Loucy (cell line): ENCODE results near the gene ARL3.
A peak's percentile ranks its signal among the peaks of the same experiment; 100 is the strongest.

ENCODE experiments used
- H2AFZ ChIP-seq: fragments of 200-600 bp; sonication (generic); 2 replicates; pipeline ENCODE4 v1.6.0; 2016; ENCODE audit warnings: antibody characterized with exemption, mild to moderate bottlenecking, low read length, moderate library complexity
- H3F3A ChIP-seq: fragments of 200-600 bp; 2 replicates; pipeline ENCODE4 v1.6.0; 2016; ENCODE audit warnings: antibody characterized with exemption, low read depth, mild to moderate bottlenecking
- H3K27me3 ChIP-seq: fragments of 200-600 bp; sonication (generic); 2 replicates; pipeline ENCODE4 v1.6.1; 2014; ENCODE audit warnings: low read length, mild to moderate bottlenecking; ENCODE audit not compliant: insufficient read depth, poor library complexity, severe bottlenecking
- H3K36me3 ChIP-seq: fragments of 200-600 bp; sonication (generic); 2 replicates; pipeline ENCODE4 v1.6.1; 2016; ENCODE audit warnings: low read length; ENCODE audit not compliant: insufficient read depth
- H3K4me1 ChIP-seq: fragments of 200-600 bp; sonication (generic); 2 replicates; pipeline ENCODE4 v1.5.1; 2014; ENCODE audit warnings: low read length, mild to moderate bottlenecking; ENCODE audit not compliant: insufficient read depth, poor library complexity, severe bottlenecking
- H3K4me2 ChIP-seq: fragments of 200-600 bp; sonication (generic); 2 replicates; pipeline ENCODE4 v1.6.0; 2014; ENCODE audit warnings: antibody characterized with exemption, low read length, low read depth, mild to moderate bottlenecking; ENCODE audit not compliant: poor library complexity, severe bottlenecking
- H3K4me3 ChIP-seq: fragments of 200-600 bp; sonication (generic); 2 replicates; pipeline ENCODE4 v1.5.1; 2014; ENCODE audit warnings: low read length, mild to moderate bottlenecking, mixed read lengths; ENCODE audit not compliant: poor library complexity, severe bottlenecking
- H3K79me2 ChIP-seq: fragments of 200-600 bp; sonication (generic); 2 replicates; pipeline ENCODE4 v1.6.1; 2014; ENCODE audit warnings: low read length; ENCODE audit not compliant: insufficient read depth
- H3K9ac ChIP-seq: fragments of 200-600 bp; sonication (generic); 2 replicates; pipeline ENCODE4 v1.6.0; 2014; ENCODE audit warnings: mild to moderate bottlenecking, low read depth, low read length, moderate library complexity; ENCODE audit not compliant: poor library complexity, severe bottlenecking
- H3K9me2 ChIP-seq: fragments of 200-600 bp; sonication (generic); replicated peaks from 2 replicates; pipeline ENCODE4 v1.6.1; 2016; ENCODE audit warnings: low read depth, low read length, mixed read lengths
- H3K9me3 ChIP-seq: fragments of 200-600 bp; sonication (generic); 2 replicates; pipeline ENCODE4 v1.6.1; 2014; ENCODE audit warnings: mild to moderate bottlenecking, antibody characterized with exemption, low read length, low read depth; ENCODE audit not compliant: insufficient read depth
- H4K20me1 ChIP-seq: fragments of 200-600 bp; sonication (generic); 2 replicates; pipeline ENCODE4 v1.6.0; 2014; ENCODE audit warnings: antibody characterized with exemption, low read length, mild to moderate bottlenecking; ENCODE audit not compliant: insufficient read depth, poor library complexity, severe bottlenecking
- EZH2phosphoT487 ChIP-seq: fragments of 200-600 bp; IDR thresholded peaks from 2 replicates; pipeline ENCODE4 v1.6.1; 2018; ENCODE audit warnings: antibody characterized with exemption, mild to moderate bottlenecking, moderate library complexity, borderline replicate concordance
- TF ChIP-seq, protein P1 (sequence below): fragments of 200-600 bp; sonication (generic); conservative IDR thresholded peaks from 2 replicates; pipeline ENCODE4 v1.5.1; 2014; ENCODE audit warnings: mild to moderate bottlenecking, antibody characterized with exemption, low read length

ARL3 gene

DNA sequence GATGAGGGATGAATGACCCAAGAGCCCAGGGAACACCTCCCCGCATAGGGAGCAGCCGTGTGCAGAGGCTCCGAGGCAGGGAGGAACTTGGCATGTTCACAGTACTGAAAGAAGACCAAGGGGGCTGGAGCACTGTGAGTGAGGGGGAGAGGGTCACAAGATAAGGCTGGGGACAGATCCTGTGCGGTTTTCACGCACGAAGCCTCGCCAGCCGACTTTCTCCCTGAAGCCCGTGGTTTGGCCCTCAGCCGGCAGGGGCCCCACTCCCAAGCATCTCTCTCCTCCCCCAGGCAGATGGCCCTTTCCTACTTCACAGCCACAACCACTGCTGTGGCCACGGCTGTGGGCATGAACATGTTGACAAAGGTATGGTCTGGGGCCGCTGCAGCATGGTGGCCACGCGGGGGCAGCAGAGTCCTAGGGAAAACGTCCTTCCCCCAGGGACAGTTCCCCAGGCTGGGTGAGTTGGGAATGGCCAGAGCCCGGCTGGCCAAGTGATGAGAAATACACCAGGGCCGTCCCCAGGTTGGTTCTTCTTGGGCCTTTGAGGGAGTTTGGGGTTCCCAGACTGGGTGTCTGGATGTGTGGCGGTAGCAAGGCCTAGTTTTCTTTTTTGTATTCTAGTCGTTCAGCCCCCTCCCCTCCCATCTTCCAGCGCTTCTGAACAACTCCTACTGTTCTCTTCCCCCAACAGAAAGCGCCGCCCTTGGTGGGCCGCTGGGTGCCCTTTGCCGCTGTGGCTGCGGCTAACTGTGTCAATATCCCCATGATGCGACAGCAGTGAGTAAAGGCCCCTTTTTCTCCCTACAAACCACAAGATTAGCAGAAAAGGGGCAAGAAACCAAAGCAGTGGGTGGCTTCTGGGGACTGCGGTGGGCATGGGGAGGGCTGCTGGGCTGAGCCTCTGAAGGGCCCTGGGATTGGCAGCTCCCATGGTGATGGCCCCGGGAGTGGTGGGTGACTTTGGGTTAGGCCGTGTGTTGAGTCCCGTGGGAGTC is 15.1 kb upstream of the ARL3 start:
- Histone ChIP-seq H3K27me3 (no peaks in the 10 kb centered on the region), H3K4me1 (no peaks in the 10 kb centered on the region), H3K36me3 (peaks cover 42% of the 10 kb centered on the region; the same call in 1 of the 2 replicates), H4K20me1 (no peaks in the 10 kb centered on the region), H3K79me2 (peaks cover 4% of the 10 kb centered on the region; the same call in 1 of the 2 replicates), H2AFZ (no peak overlapping the region), H3K4me2 (no peak overlapping the region), H3F3A (no peaks in the 10 kb centered on the region), H3K4me3 (no peak overlapping the region), H3K9me2 (no peaks in the 10 kb centered on the region), H3K9ac (no peak overlapping the region), H3K9me3 (no peaks in the 10 kb centered on the region)
- no peak for TF ChIP-seq EZH2phosphoT487
- TF ChIP-seq, protein P1, sequence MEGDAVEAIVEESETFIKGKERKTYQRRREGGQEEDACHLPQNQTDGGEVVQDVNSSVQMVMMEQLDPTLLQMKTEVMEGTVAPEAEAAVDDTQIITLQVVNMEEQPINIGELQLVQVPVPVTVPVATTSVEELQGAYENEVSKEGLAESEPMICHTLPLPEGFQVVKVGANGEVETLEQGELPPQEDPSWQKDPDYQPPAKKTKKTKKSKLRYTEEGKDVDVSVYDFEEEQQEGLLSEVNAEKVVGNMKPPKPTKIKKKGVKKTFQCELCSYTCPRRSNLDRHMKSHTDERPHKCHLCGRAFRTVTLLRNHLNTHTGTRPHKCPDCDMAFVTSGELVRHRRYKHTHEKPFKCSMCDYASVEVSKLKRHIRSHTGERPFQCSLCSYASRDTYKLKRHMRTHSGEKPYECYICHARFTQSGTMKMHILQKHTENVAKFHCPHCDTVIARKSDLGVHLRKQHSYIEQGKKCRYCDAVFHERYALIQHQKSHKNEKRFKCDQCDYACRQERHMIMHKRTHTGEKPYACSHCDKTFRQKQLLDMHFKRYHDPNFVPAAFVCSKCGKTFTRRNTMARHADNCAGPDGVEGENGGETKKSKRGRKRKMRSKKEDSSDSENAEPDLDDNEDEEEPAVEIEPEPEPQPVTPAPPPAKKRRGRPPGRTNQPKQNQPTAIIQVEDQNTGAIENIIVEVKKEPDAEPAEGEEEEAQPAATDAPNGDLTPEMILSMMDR: peak; percentile 90

GRCh38 chr10:102727037-102727818 is 13.0 kb upstream of the ARL3 start:
- TF ChIP-seq, protein P1: no peak
- no peak for TF ChIP-seq EZH2phosphoT487
- Histone ChIP-seq H3K9me3 (no peaks in the 10 kb centered on the region), H3K4me2 (no peak overlapping the region), H3K4me3 (no peak overlapping the region), H3K79me2 (peaks cover 11% of the 10 kb centered on the region; the same call in 1 of the 2 replicates), H3K36me3 (peaks cover 35% of the 10 kb centered on the region; the same call in 1 of the 2 replicates), H3K9ac (no peak overlapping the region), H3K27me3 (no peaks in the 10 kb centered on the region), H3K9me2 (no peaks in the 10 kb centered on the region), H2AFZ (no peak overlapping the region), H3K4me1 (no peaks in the 10 kb centered on the region), H4K20me1 (no peaks in the 10 kb centered on the region), H3F3A (no peaks in the 10 kb centered on the region)

GRCh38 chr10:102726274-102726673 is 12.1 kb upstream of the ARL3 start:
- H3K4me1 ChIP-seq: peaks cover 3% of the 10 kb centered on the region
- H4K20me1 ChIP-seq: no peaks in the 10 kb centered on the region
- no peak overlapping the region for H2AFZ ChIP-seq
- H3K36me3 ChIP-seq: peaks cover 27% of the 10 kb centered on the region; the same call in 1 of the 2 replicates
- H3F3A ChIP-seq: no peaks in the 10 kb centered on the region
- H3K4me2 ChIP-seq: no peak overlapping the region
- no peaks in the 10 kb centered on the region for H3K9me3 ChIP-seq
- H3K9me2 ChIP-seq: no peaks in the 10 kb centered on the region
- TF ChIP-seq, protein P1: no peak
- TF ChIP-seq EZH2phosphoT487: no peak
- no peak overlapping the region for H3K9ac ChIP-seq
- H3K4me3 ChIP-seq: no peak overlapping the region
- peaks cover 14% of the 10 kb centered on the region; the same call in 1 of the 2 replicates for H3K79me2 ChIP-seq
- H3K27me3 ChIP-seq: no peaks in the 10 kb centered on the region
